Stimulated activated naive CD8-positive, alpha-beta T cell treated with anti-CD3 and anti-CD28 coated beads, Interleukin-15, Interleukin-2, amounts not matched to agents 100 ng/mL and 50 ng/mL, for 24 hours (primary cell): ENCODE measurements around the gene ZFPM1.
"Not testable (repeated sequence)": the region's sequence is repeated elsewhere in the genome, so short reads cannot be mapped to it uniquely, and the experiment has no call there.

Experiments used
- H3K27ac Mint-ChIP-seq: one replicate; pipeline ENCODE4 v1.8.0; 2021; ENCODE audit warnings: mild to moderate bottlenecking, mixed read lengths
- H3K27me3 Mint-ChIP-seq: one replicate; pipeline ENCODE4 v1.8.0; 2021; ENCODE audit warnings: mixed read lengths
- H3K36me3 Mint-ChIP-seq: one replicate; pipeline ENCODE4 v1.8.0; 2021; ENCODE audit warnings: low read depth, mixed read lengths
- H3K4me1 Mint-ChIP-seq: one replicate; pipeline ENCODE4 v1.8.0; 2021; ENCODE audit warnings: low read depth, mixed read lengths
- H3K4me3 Mint-ChIP-seq: one replicate; pipeline ENCODE4 v1.8.0; 2021; ENCODE audit warnings: mild to moderate bottlenecking, mixed read lengths
- H3K9me3 Mint-ChIP-seq: one replicate; pipeline ENCODE4 v1.8.0; 2021; ENCODE audit warnings: mixed read lengths

The ZFPM1 gene

DNA sequence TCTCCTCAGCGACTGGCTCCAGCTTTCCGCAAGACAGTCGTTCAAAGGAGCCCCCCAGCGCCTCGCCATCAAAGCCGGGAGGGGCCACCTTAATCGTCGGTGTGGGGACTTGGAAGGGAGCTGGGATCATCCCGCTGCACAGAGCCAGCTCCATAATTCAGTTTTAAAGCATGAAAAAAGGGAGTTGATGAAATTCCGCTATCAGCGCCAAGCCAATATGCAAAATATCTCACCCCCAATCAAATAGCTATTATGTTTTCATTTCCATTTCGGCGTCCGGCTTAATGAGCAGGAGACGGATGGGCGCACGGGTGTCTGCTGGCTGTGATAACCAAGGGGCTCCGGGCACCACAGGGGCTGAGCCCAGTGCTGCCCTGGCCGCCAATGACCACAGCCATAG, 27.7 kb downstream of the ZFPM1 start:
- Mint-ChIP-seq H3K27me3 (no peaks in the 10 kb centered on the region), H3K4me1 (peaks cover 43% of the 10 kb centered on the region), H3K36me3 (no peaks in the 10 kb centered on the region), H3K4me3 (no peak overlapping the region), H3K27ac (no peak overlapping the region), H3K9me3 (no peaks in the 10 kb centered on the region)

DNA sequence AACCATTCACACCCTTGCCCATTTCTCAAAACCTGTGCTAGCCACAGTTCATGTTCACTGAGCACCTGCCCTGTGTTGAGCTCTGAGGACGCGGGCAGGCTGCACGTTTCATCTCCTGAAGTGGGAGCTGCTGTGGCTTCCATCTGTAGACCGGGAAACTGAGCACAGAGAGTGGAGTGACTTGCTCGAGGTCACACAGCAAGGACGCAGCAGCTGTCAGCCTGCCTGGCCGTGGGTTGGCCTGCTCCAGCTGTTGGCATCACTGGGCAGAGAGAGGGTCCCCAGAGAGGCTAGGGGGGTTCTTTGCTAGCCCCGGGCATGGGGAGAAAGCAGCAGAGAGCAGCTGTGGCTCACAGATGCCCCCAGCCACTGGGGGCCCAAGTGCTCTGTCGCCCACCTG, 28.8 kb downstream of the ZFPM1 start:
- no peak overlapping the region for H3K27ac Mint-ChIP-seq
- H3K27me3 Mint-ChIP-seq = no peaks in the 10 kb centered on the region

DNA sequence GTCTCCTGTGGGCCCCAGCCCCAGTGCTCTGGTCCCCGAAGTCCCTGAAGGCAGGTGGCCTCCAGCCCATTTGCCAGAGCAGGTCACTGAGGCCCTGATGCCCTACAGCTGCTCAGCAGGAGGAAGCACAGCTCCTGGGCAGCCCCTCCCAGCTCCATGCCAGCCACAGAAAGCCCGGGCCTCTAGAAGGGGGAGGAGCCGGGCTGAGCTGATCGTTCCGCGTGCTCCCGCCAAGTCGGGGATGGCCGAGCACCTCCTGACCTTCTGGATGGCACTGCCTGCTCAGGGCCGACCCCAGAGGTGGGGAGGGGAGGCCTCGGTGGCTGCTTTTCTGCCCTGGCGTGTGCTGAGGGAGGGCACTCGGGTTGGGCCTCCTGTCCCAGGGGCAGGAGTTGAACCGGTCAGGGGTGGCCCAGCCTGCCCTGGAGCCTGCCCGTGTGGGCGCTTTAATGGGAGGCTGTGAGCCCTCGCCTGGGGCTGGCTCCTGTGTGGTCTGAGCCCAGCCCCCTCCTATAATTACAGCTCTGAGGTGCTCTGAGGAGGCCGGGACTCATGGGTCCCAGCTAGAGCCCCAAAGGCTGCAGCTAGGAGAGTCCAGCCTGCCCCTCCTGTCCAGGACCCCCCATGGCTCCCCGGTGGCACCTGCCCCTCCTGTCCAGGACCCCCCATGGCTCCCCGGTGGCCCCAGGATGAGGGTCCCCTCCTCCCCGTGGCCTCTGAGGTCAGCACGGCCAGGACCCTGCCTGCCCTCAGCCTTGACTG, 29.7 kb downstream of the ZFPM1 start:
- no peak overlapping the region for H3K27ac Mint-ChIP-seq
- no peaks in the 10 kb centered on the region for H3K36me3 Mint-ChIP-seq
- peaks cover 30% of the 10 kb centered on the region for H3K4me1 Mint-ChIP-seq
- H3K9me3 Mint-ChIP-seq = no peaks in the 10 kb centered on the region
- no peak overlapping the region for H3K4me3 Mint-ChIP-seq
- no peaks in the 10 kb centered on the region for H3K27me3 Mint-ChIP-seq

More for the DNA sequence above, 28.8 kb downstream of the ZFPM1 start:
- no peak overlapping the region for H3K4me3 Mint-ChIP-seq
- no peaks in the 10 kb centered on the region for H3K9me3 Mint-ChIP-seq
- no peaks in the 10 kb centered on the region for H3K36me3 Mint-ChIP-seq
- peaks cover 39% of the 10 kb centered on the region for H3K4me1 Mint-ChIP-seq

DNA sequence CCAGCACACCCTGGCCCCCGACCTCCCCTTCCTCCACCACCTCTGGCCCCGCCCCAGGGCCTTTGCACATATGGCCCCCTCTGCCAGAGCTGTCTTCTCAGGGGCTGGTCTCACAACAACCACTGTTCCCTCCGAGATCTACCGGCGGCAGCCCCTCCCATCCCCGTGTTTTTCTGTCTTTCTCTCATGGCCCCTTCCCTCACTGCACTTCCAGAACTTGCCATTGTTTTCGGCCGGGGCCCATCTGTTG, 30.2 kb downstream of the ZFPM1 start:
- Mint-ChIP-seq H3K27me3 (no peaks in the 10 kb centered on the region), H3K9me3 (no peaks in the 10 kb centered on the region), H3K27ac (no peak overlapping the region), H3K4me1 (peaks cover 25% of the 10 kb centered on the region), H3K36me3 (no peaks in the 10 kb centered on the region), H3K4me3 (no peak overlapping the region)

DNA sequence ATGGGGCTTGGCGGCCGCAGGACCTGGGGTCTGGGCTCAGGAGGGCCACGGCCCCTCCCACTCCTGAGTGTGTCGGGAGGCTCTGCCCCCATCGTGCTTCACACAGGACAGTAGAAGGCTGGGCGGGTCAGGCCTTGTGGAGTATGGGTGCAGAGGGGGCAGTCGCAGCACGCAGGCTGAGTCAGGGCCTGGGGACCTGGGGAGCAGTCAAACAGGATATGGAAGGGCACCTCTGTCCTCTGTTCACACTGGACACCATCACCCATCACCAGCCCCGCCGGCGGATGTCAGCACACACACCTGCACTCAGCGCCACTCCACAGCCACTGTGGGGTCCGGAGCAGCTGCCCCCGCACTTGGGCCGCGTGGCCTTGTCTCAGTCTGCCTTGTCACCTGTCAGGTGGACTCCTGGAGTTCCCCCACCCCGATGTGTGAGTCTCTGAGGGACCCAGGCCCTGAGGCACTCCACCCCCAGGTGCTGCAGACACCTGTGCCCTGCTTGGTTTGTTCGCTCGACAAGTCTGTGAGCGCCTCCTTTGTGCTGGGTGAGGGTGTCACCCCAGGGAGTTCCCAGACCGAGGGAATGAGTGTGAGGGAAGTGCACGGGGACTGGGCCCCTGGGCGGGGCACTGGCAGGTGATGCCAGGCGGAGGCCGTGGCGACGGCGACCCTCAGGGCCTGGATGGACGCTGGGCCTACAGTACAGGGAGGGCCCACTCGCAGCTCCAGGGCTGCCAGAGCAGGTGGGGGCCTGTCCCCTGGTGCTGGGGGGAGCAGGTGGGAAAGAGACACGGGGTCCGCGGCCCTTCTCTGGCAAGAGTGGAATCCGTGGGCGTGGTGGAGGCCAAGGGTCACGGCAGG, 31.7 kb downstream of the ZFPM1 start:
- H3K4me1 Mint-ChIP-seq = peaks cover 12% of the 10 kb centered on the region

DNA sequence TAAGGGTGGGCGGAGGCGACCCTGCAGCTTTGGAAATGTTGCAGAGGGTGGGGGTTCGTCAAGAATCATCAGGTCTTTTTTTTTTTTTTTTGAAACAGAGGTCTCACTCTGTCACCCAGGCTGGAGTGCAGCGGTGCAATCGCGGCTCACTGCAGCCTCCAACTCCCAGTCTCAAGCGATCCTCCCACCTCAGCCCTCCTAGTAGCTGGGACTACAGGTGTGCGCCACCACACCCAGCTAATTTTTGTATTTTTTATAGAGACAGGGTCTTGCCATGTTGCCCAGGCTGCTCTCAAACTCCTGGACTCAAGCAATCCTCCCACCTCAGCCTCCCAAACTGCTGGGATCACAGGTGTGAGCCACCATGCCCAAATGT, 32.3 kb downstream of the ZFPM1 start:
- not testable (repeated sequence) for H3K4me3 Mint-ChIP-seq, H3K27me3 Mint-ChIP-seq, H3K36me3 Mint-ChIP-seq, H3K9me3 Mint-ChIP-seq, H3K4me1 Mint-ChIP-seq, H3K27ac Mint-ChIP-seq

More for the DNA sequence above, 31.7 kb downstream of the ZFPM1 start:
- Mint-ChIP-seq H3K27me3 (no peaks in the 10 kb centered on the region), H3K9me3 (no peaks in the 10 kb centered on the region), H3K27ac (no peak overlapping the region), H3K36me3 (no peaks in the 10 kb centered on the region), H3K4me3 (no peak overlapping the region)

DNA sequence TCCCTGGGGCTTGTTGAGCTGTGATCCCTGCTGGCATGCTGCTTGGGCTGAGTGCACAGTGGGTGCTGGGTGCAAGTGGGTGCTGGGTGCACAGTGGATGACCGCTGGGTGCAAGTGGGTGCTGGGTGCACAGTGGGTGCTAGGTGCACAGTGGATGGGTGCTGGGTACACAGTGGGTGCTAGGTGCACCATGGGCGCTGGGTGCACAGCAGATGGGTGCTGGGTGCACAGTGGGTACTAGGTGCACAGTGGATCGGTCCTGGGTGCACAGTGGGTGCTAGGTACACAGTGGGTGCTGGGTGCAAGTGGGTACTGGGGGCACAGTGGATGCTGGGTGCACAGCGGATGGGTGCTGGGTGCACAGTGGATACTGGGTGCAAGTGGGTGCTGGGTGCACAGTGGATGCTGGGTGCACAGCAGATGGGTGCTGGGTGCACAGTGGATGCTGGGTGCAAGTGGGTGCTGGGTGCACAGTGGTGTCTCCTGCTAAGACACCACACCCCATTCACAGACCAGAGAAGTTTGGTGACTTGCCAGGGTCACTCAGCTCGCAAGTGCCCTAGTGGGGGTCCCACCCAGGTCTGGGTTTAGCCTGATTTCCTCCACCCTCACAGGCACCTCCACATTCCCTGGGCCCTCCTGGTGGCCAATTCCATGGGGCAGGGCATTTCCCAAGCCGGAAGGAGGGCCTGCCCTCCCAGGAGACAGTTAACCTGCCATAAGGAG, 33.5 kb downstream of the ZFPM1 start:
- Mint-ChIP-seq H3K36me3 (no peaks in the 10 kb centered on the region), H3K9me3 (no peaks in the 10 kb centered on the region), H3K4me1 (peaks cover 3% of the 10 kb centered on the region), H3K27me3 (no peaks in the 10 kb centered on the region), H3K4me3 (no peak overlapping the region), H3K27ac (no peak overlapping the region)

DNA sequence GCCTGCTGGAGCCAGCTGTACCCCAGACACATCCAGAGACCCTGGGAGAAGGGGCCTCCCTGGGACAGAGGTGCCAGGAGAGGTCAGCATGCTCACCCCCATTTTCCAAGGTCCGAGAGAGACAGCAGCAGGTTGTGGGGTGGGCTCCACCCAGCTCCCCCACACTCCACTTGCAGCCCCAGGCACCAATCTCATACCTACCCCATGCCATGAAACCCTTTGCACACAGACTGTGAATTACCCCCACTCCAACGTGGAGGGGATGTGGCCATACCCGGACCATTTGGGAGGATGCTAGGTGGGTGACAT, 34.0 kb downstream of the ZFPM1 start:
- no peaks in the 10 kb centered on the region for H3K36me3 Mint-ChIP-seq
- no peaks in the 10 kb centered on the region for H3K27me3 Mint-ChIP-seq
- no peaks in the 10 kb centered on the region for H3K4me1 Mint-ChIP-seq
- H3K27ac Mint-ChIP-seq = no peak overlapping the region
- H3K4me3 Mint-ChIP-seq = no peak overlapping the region
- no peaks in the 10 kb centered on the region for H3K9me3 Mint-ChIP-seq

DNA sequence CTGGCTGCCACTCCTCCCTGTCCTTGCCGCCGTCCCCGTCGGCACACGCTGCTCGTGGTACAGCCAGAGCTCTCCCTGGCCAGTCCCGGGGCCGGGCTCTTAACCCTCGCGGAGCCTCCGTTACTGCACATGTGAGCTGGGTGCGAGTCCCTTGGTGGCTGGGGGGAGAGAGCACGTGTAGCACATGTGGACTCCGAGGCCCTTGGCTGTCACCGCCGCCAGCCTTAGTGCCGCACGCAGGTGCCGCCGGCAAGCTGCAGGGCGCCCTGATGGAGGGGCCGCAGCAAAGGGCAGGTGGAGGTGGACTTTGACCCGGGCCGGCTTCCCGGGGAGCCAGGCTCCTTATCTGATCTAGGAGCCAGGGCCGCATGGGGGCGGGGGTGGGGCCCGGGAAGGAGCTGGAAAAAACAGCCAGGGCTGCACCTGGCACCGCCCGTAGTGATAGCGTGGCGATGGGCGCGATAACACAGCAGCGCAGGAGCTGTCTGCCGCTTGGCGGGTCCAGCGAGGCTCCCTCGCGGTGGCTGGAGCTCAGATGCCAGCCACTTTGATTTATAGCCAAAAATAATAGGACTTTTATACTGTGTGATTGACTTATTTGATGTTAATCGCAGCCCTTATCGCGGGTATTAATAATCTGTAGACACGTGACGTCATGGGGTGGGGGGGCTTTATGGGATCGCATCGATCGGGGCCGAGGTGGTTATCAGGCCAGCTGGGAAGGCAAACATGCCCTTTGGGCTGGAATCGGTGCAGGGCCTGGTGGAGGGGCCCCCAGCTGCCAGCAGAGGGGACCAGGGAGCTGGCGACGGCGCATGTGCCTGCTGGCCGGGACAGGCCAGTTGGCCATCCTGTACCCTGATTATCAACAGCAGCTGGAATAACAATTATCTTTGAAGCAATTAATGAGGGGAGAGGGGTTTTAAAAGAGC, 35.1 kb downstream of the ZFPM1 start:
- Mint-ChIP-seq H3K27ac (no peak overlapping the region), H3K4me3 (no peak overlapping the region), H3K4me1 (no peaks in the 10 kb centered on the region), H3K36me3 (no peaks in the 10 kb centered on the region), H3K9me3 (no peaks in the 10 kb centered on the region), H3K27me3 (no peaks in the 10 kb centered on the region)

DNA sequence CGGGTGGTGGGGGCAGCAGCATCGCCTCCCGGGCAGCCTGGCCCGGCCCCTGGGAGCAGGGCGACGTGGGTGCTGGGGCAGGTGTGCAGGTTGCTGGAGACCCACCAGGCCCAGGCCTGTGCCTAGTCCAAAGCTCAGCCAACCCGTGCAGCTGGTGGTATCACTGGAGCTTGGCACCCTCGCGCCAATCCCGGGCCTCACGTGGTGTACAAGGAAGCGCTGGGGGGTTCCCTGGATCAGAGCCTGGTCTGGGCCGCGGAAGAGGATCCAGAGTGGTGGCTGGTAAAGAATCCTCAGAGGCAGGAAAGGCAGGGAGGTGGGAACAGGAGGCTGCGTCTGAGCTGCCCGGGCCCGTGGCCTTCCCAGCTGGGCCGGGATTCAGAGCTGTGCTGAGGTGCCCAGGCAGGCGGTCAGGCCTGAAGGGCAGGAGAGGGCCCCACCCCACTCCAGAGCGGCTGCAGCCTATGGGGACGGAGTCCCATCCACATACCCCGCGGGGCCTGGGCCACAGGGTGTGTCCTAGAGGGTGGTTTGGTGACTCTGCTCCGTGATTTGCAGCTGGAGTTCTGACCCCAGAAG, 36.2 kb downstream of the ZFPM1 start:
- no peak overlapping the region for H3K4me3 Mint-ChIP-seq

DNA sequence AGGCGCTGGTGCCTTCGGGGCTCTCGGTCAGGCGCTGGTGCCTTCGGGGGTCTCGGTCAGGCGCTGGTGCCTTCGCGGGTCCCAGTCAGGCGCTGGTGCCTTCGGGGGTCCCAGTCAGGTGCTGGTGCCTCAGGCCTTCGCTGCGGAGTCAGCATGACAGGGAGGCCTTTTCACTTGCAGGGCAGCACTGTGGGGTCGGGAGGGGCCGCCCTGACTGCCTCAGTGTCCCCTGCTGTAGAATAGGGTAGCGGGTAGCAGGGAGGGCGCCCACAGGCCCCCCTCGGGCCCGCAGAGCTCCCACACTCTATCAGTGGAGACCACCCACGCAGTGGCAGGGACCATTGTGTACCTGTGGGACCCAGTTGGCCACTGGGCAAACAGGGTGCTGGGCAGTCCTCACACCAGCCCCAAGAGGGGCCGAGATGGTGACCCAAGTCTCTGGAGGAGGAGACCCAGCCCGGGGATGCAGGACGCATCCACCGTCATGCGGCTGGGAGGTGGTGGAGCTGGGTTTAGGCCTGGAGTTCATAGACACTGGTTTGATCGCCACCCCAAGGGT, 38.0 kb downstream of the ZFPM1 start:
- no peaks in the 10 kb centered on the region for H3K36me3 Mint-ChIP-seq
- H3K9me3 Mint-ChIP-seq = no peaks in the 10 kb centered on the region
- H3K4me3 Mint-ChIP-seq = no peak overlapping the region
- H3K27ac Mint-ChIP-seq = no peak overlapping the region
- no peaks in the 10 kb centered on the region for H3K27me3 Mint-ChIP-seq
- no peaks in the 10 kb centered on the region for H3K4me1 Mint-ChIP-seq

More for the DNA sequence above, 36.2 kb downstream of the ZFPM1 start:
- no peaks in the 10 kb centered on the region for H3K9me3 Mint-ChIP-seq
- H3K27ac Mint-ChIP-seq = no peak overlapping the region
- no peaks in the 10 kb centered on the region for H3K36me3 Mint-ChIP-seq
- H3K27me3 Mint-ChIP-seq = no peaks in the 10 kb centered on the region
- no peaks in the 10 kb centered on the region for H3K4me1 Mint-ChIP-seq

DNA sequence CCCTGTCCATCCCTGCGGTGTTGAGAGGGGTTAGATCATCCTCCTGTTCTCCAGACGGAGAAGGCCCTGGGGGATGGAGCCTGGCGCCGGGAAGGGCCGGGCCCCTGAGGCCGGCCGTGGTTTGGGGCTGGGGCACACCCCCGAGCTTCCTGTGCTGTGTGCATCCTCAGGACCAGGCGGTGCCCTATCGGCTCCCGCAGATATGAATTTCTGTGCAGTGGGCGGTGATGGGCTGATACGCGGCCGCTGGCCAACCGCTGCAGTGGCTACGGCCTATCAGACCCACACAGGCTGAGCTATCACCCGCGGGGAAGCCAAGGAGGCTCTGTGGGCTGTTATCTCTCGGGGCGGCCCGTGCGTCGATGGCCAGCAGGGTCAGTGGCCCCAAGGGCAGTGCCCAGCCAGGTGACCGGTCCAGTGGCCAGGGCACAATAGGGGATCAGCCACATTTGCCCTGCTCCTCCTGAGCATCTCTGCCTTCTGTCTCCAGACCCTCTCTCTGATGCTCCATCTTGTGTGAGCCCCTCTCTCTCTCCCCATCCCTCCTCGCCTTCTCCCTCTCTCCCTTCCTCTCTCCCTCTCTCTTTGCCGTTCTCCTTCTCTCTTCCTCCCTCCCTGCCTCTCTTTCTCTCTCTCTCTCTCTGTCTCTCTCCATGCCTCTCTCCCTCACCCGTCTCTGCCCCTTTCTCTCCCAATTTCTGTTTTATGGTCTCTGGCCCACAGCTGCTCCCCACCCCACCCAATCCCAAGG, 38.7 kb downstream of the ZFPM1 start:
- Mint-ChIP-seq H3K27me3 (no peaks in the 10 kb centered on the region), H3K4me1 (no peaks in the 10 kb centered on the region), H3K27ac (no peak overlapping the region)

DNA sequence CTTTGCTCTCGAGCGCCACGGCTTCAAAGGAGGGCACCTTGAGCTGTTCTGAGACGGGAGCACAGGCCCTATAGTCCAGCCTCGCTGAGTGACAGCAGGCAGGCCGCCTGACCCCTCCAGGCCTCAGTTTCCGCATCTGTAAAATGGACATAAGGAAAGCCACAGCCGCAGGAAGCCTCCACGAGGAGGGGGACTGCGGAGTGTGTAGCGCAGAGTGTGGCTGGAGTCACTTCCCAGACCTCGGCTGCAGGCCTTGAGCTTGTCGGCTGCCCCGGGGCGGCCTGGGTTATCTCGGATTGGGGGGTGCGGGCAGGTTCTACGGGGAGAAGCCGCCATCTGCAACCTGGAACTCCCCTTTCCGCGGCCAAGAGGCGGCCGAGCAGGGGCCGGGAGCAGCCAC, 40.8 kb downstream of the ZFPM1 start:
- no peaks in the 10 kb centered on the region for H3K27me3 Mint-ChIP-seq
- H3K4me3 Mint-ChIP-seq = no peak overlapping the region
- H3K27ac Mint-ChIP-seq = no peak overlapping the region
- H3K4me1 Mint-ChIP-seq = peaks cover 4% of the 10 kb centered on the region
- no peaks in the 10 kb centered on the region for H3K36me3 Mint-ChIP-seq
- no peaks in the 10 kb centered on the region for H3K9me3 Mint-ChIP-seq

More for the DNA sequence above, 38.7 kb downstream of the ZFPM1 start:
- no peaks in the 10 kb centered on the region for H3K9me3 Mint-ChIP-seq
- no peaks in the 10 kb centered on the region for H3K36me3 Mint-ChIP-seq
- H3K4me3 Mint-ChIP-seq = no peak overlapping the region
